Measurements from ENCODE around the gene GOLGA6L10.
"Not testable (repeated sequence)": the region's sequence is repeated elsewhere in the genome, so short reads cannot be mapped to it uniquely, and the experiment has no call there.

GOLGA6L10 gene

GRCh38 chr15:82313446-82313845 is 35.8 kb downstream of the GOLGA6L10 start:
- no peaks in the 10 kb centered on the region for H3K36me3 ChIP-seq (ENCODE audit: low read length)
- no peak overlapping the region for H3K4me2 ChIP-seq (ENCODE audit: low read depth, low read length, poor library complexity, severe bottlenecking)
- no peak overlapping the region for H3K9ac ChIP-seq (ENCODE audit: low read length)
- no peak overlapping the region for H2AFZ ChIP-seq (ENCODE audit: low read depth, low read length, severe bottlenecking)
- no peaks in the 10 kb centered on the region for H3K9me2 ChIP-seq (replicated peaks; ENCODE audit: insufficient read depth, low read length)
- no peak for TF ChIP-seq CTCF (IDR thresholded peaks at IDR 0.05; ENCODE audit: insufficient read depth, low read length, poor library complexity, severe bottlenecking)
- no peak for TF ChIP-seq EZH2phosphoT487 (conservative IDR thresholded peaks at IDR 0.05; ENCODE audit: low read length)
- no peak overlapping the region for H3K4me3 ChIP-seq (ENCODE audit: insufficient read depth, low read length, poor library complexity, severe bottlenecking)
- no peaks in the 10 kb centered on the region for H3K79me2 ChIP-seq (ENCODE audit: insufficient read depth, low read length)
- no peaks in the 10 kb centered on the region for H3K27me3 ChIP-seq (ENCODE audit: low read length)
- no peaks in the 10 kb centered on the region for H4K20me1 ChIP-seq (ENCODE audit: low read depth, low read length)
- H3F3A ChIP-seq (ENCODE audit: insufficient read depth), result no peaks in the 10 kb centered on the region
- H3K9me3 ChIP-seq (ENCODE audit: insufficient read depth, low read length), result no peaks in the 10 kb centered on the region
- no peak overlapping the region for H3K27ac ChIP-seq (ENCODE audit: low read depth, low read length)

GRCh38 chr15:82312586-82313349 is 36.5 kb downstream of the GOLGA6L10 start:
- Histone ChIP-seq H2AFZ (ENCODE audit: low read depth, low read length, severe bottlenecking) (no peak overlapping the region), H3K9ac (ENCODE audit: low read length) (no peak overlapping the region), H4K20me1 (ENCODE audit: low read depth, low read length) (no peaks in the 10 kb centered on the region), H3K79me2 (ENCODE audit: insufficient read depth, low read length) (no peaks in the 10 kb centered on the region), H3K4me3 (ENCODE audit: insufficient read depth, low read length, poor library complexity, severe bottlenecking) (no peak overlapping the region), H3K4me2 (ENCODE audit: low read depth, low read length, poor library complexity, severe bottlenecking) (no peak overlapping the region), H3K27ac (ENCODE audit: low read depth, low read length) (no peak overlapping the region), H3K9me2 (replicated peaks; ENCODE audit: insufficient read depth, low read length) (no peaks in the 10 kb centered on the region), H3F3A (ENCODE audit: insufficient read depth) (no peaks in the 10 kb centered on the region), H3K36me3 (ENCODE audit: low read length) (no peaks in the 10 kb centered on the region), H3K27me3 (ENCODE audit: low read length) (no peaks in the 10 kb centered on the region), H3K9me3 (ENCODE audit: insufficient read depth, low read length) (no peaks in the 10 kb centered on the region)
- no peak for TF ChIP-seq CTCF (IDR thresholded peaks at IDR 0.05; ENCODE audit: insufficient read depth, low read length, poor library complexity, severe bottlenecking)
- TF ChIP-seq EZH2phosphoT487 (conservative IDR thresholded peaks at IDR 0.05; ENCODE audit: low read length), result no peak

DNA sequence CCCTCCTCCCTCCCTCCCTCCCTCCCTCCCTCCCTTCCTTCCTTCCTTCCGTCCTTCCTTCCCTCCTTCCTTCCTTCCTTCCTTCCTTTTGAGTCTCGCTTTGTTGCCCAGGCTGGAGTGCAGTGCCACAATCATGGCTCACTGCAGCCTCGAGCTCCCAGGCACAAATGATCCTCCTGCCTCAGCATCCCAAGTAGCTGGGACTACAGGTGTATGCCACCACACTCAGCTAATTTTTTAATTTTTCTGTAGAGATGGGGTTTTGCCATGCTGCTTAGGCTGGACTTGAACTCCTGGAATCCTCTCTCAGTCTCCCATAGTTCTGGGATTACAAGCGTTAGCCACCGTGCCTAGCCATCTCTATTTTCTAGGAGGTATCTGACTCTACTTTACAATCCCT is 38.0 kb downstream of the GOLGA6L10 start:
- not testable (repeated sequence) for H2AFZ ChIP-seq (ENCODE audit: low read depth, low read length, severe bottlenecking); H3K9me2 ChIP-seq (replicated peaks; ENCODE audit: insufficient read depth, low read length); H4K20me1 ChIP-seq (ENCODE audit: low read depth, low read length); H3K79me2 ChIP-seq (ENCODE audit: insufficient read depth, low read length); H3K4me3 ChIP-seq (ENCODE audit: insufficient read depth, low read length, poor library complexity, severe bottlenecking); H3K4me2 ChIP-seq (ENCODE audit: low read depth, low read length, poor library complexity, severe bottlenecking); H3F3A ChIP-seq (ENCODE audit: insufficient read depth); H3K27me3 ChIP-seq (ENCODE audit: low read length); H3K9ac ChIP-seq (ENCODE audit: low read length); H3K36me3 ChIP-seq (ENCODE audit: low read length); H3K9me3 ChIP-seq (ENCODE audit: insufficient read depth, low read length); H3K27ac ChIP-seq (ENCODE audit: low read depth, low read length)

DNA sequence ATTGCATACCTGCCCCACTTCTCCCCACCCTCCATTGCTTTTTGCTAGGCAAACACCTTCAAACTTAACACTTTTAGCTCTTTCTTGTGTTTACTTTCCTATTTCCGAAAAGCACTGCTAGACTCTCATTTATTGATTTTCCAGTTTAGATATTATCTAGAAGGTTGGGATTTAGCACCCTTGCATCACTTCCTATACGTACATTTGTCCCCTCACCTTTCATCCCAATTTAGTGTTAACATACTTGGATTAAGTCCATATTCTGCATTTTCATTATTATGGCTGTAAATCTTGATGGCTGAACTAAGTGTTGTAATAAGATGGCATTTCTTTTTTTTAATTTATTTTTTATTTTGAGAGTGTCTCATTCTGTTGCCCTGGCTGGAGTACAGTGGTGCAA is 39.5 kb downstream of the GOLGA6L10 start:
- Histone ChIP-seq H3K9me2 (replicated peaks; ENCODE audit: insufficient read depth, low read length) (no peaks in the 10 kb centered on the region), H3K9ac (ENCODE audit: low read length) (no peak overlapping the region), H3K4me3 (ENCODE audit: insufficient read depth, low read length, poor library complexity, severe bottlenecking) (no peak overlapping the region), H3K79me2 (ENCODE audit: insufficient read depth, low read length) (no peaks in the 10 kb centered on the region), H2AFZ (ENCODE audit: low read depth, low read length, severe bottlenecking) (no peak overlapping the region), H3K27me3 (ENCODE audit: low read length) (no peaks in the 10 kb centered on the region), H3K4me2 (ENCODE audit: low read depth, low read length, poor library complexity, severe bottlenecking) (no peak overlapping the region), H3K27ac (ENCODE audit: low read depth, low read length) (no peak overlapping the region), H4K20me1 (ENCODE audit: low read depth, low read length) (no peaks in the 10 kb centered on the region), H3K9me3 (ENCODE audit: insufficient read depth, low read length) (no peaks in the 10 kb centered on the region), H3F3A (ENCODE audit: insufficient read depth) (no peaks in the 10 kb centered on the region), H3K36me3 (ENCODE audit: low read length) (no peaks in the 10 kb centered on the region)
- TF ChIP-seq EZH2phosphoT487 (conservative IDR thresholded peaks at IDR 0.05; ENCODE audit: low read length), result no peak
- TF ChIP-seq CTCF (IDR thresholded peaks at IDR 0.05; ENCODE audit: insufficient read depth, low read length, poor library complexity, severe bottlenecking), result no peak
